Keratinocyte (primary cell): ENCODE measurements around the gene IL21R. TPM values are rescaled to one million over a fixed set of nuclear protein-coding genes. Genes with fewer than 3 reads are reported as not detected.

Experiments
- DNase-seq: peaks from one replicate; pipeline ENCODE4 v3.0.0-alpha.2; 2011; ENCODE audit warnings: low read depth, missing footprints, low spot score
- FAIRE-seq: peaks from 2 replicates; lab custom pipeline; 2011; peaks lifted over from hg19 to GRCh38; lab: Jason Lieb, UNC
- H2AFZ ChIP-seq: 2 replicates; pipeline ENCODE4 v1.6.0; 2012; ENCODE audit warnings: low read length, control low read depth, inconsistent platforms; ENCODE audit not compliant: control insufficient read depth
- H3K27ac ChIP-seq: 2 replicates; pipeline ENCODE4 v1.5.1; 2011; ENCODE audit warnings: low read length; ENCODE audit not compliant: control insufficient read depth, insufficient read depth
- H3K27me3 ChIP-seq: 3 replicates; pipeline ENCODE4 v1.6.0; 2011; ENCODE audit warnings: low read length; ENCODE audit not compliant: control insufficient read depth, insufficient read depth; ENCODE audit errors: extremely low read depth
- H3K36me3 ChIP-seq, 2 experiments: 2 replicates in 1 of 2; 3 replicates in 1 of 2; pipeline ENCODE4 v1.5.1; 2011; ENCODE audit warnings: low read length in 2 of 2, mild to moderate bottlenecking in 1 of 2; ENCODE audit not compliant: control insufficient read depth in 2 of 2, insufficient read depth in 2 of 2; ENCODE audit errors: extremely low read depth in 1 of 2
- H3K4me1 ChIP-seq: 3 replicates; pipeline ENCODE4 v1.5.1; 2011; ENCODE audit warnings: low read length; ENCODE audit not compliant: control insufficient read depth, insufficient read depth; ENCODE audit errors: extremely low read depth
- H3K4me2 ChIP-seq: 3 replicates; pipeline ENCODE4 v1.6.0; 2011; ENCODE audit warnings: low read depth, low read length; ENCODE audit not compliant: control insufficient read depth, insufficient read depth; ENCODE audit errors: extremely low read depth
- H3K4me3 ChIP-seq, 3 experiments: fragments of 200-600 bp in 1 of 3; sonication (generic) in 1 of 3; 2 replicates in 2 of 3; 3 replicates in 1 of 3; pipeline ENCODE4 v1.5.1; 2011 to 2016; ENCODE audit warnings: low read length in 3 of 3, mild to moderate bottlenecking in 3 of 3, control low read depth in 2 of 3, inconsistent platforms in 1 of 3, low read depth in 1 of 3, mixed read lengths in 1 of 3, mixed run types in 1 of 3, moderate library complexity in 1 of 3; ENCODE audit not compliant: control insufficient read depth in 2 of 3, insufficient read depth in 2 of 3; ENCODE audit errors: extremely low read depth in 1 of 3
- H3K79me2 ChIP-seq: 2 replicates; pipeline ENCODE4 v1.6.0; 2012; ENCODE audit warnings: low read length; ENCODE audit not compliant: control insufficient read depth, insufficient read depth
- H3K9ac ChIP-seq: 3 replicates; pipeline ENCODE4 v1.6.0; 2011; ENCODE audit warnings: low read length; ENCODE audit not compliant: control insufficient read depth, insufficient read depth; ENCODE audit errors: extremely low read depth
- H3K9me1 ChIP-seq: 3 replicates; pipeline ENCODE4 v1.6.0; 2011; ENCODE audit warnings: low read length; ENCODE audit not compliant: control insufficient read depth, insufficient read depth; ENCODE audit errors: extremely low read depth
- H3K9me3 ChIP-seq: 2 replicates; pipeline ENCODE4 v1.5.1; 2012; ENCODE audit warnings: low read depth, low read length; ENCODE audit not compliant: control insufficient read depth
- H4K20me1 ChIP-seq: 3 replicates; pipeline ENCODE4 v1.6.0; 2011; ENCODE audit warnings: low read length; ENCODE audit not compliant: control insufficient read depth, insufficient read depth; ENCODE audit errors: extremely low read depth
- CTCF ChIP-seq, 3 experiments: IDR thresholded peaks in 1 of 3; conservative IDR thresholded peaks in 1 of 3; optimal IDR thresholded peaks in 1 of 3; 2 replicates in 2 of 3; 3 replicates in 1 of 3; pipeline versions ENCODE3 to v1.5.1; 2011; ENCODE audit warnings: low read length in 3 of 3, mild to moderate bottlenecking in 3 of 3, moderate library complexity in 2 of 3, control low read depth in 1 of 3, inconsistent platforms in 1 of 3; ENCODE audit not compliant: insufficient read depth in 2 of 3; ENCODE audit errors: extremely low read depth in 1 of 3
- EZH2 ChIP-seq: IDR thresholded peaks from one replicate; pipeline ENCODE4 v1.6.1; 2012; ENCODE audit warnings: inconsistent platforms, mild to moderate bottlenecking, low read length, moderate library complexity
- dilution Hi-C: fragments of 300-500 bp; cut with MboI; formaldehyde crosslinking; loops from one replicate; pipeline ENCODE4 v1.7.0; 2020; ENCODE audit warnings: low sequenced_read_pairs; ENCODE audit not compliant: extremely low pct_ligation_motif_present
- polyA plus RNA-seq, 5 experiments: library from polyadenylated mRNA; depleted of rRNA in 3 of 5; stranded (reverse) in 3 of 5; stranded (forward) in 1 of 5; unstranded in 1 of 5; fragments of >200 nt; gene quantifications; 1 replicate in 1 of 5; 2 replicates in 3 of 5; 3 replicates in 1 of 5; pipeline versions ENCODE4 v1.2.1 to v1.2.3, GENCODE V29; 2011 to 2012; ENCODE audit warnings: missing spikeins in 2 of 5, low read depth in 1 of 5, low replicate concordance in 1 of 5

IL21R gene
- polyA plus RNA-seq, 1 donor (not counting 4 experiments of a cell fraction or from before 2014, with no cell fraction given), result 0.12 TPM

- Histone ChIP-seq H2AFZ (no peak overlapping the region), H4K20me1 (no peaks in the 10 kb centered on the region), H3K9me1 (no peaks in the 10 kb centered on the region), H3K27ac (no peak overlapping the region), H3K4me1 (no peaks in the 10 kb centered on the region), H3K4me3 (no peak overlapping the region), H3K9me3 (no peaks in the 10 kb centered on the region), H3K27me3 (no peaks in the 10 kb centered on the region), H3K36me3 (peaks cover 38 to 61% of the 10 kb centered on the region in 2 experiments), H3K4me2 (no peak overlapping the region), H3K79me2 (no peaks in the 10 kb centered on the region), H3K9ac (no peak overlapping the region)
- DNase-seq (no peak), FAIRE-seq (no peak)
- TF ChIP-seq CTCF (optimal IDR thresholded peaks at IDR 0.05 in 1 of 3, IDR thresholded peaks at IDR 0.05 in 1 of 3, conservative IDR thresholded peaks at IDR 0.05 in 1 of 3; ENCODE audit: extremely low read depth in 1 of 3, insufficient read depth in 2 of 3, low read length in 3 of 3) (no peak), EZH2 (no peak)
- dilution Hi-C loops, result no loop called here
These were observed 81.7 kb downstream of the IL21R start for GRCh38 chr16:27483624-27484023.

- dilution Hi-C loops, result no loop called here
- no peak for TF ChIP-seq EZH2
- no peak for TF ChIP-seq CTCF (optimal IDR thresholded peaks at IDR 0.05 in 1 of 3, IDR thresholded peaks at IDR 0.05 in 1 of 3, conservative IDR thresholded peaks at IDR 0.05 in 1 of 3; ENCODE audit: extremely low read depth in 1 of 3, insufficient read depth in 2 of 3, low read length in 3 of 3)
- no peaks in the 10 kb centered on the region for H3K9me3 ChIP-seq
- FAIRE-seq, result no peak
- no peak for DNase-seq
- H3K4me1 ChIP-seq, result no peaks in the 10 kb centered on the region
- H3K27me3 ChIP-seq, result no peaks in the 10 kb centered on the region
- no peaks in the 10 kb centered on the region for H3K79me2 ChIP-seq
- no peak overlapping the region for H3K27ac ChIP-seq
- no peak overlapping the region for H2AFZ ChIP-seq
- H3K9ac ChIP-seq, result no peak overlapping the region
- no peak overlapping the region for H3K4me3 ChIP-seq
- H3K4me2 ChIP-seq, result no peak overlapping the region
- no peaks in the 10 kb centered on the region for H3K9me1 ChIP-seq
- H4K20me1 ChIP-seq, result no peaks in the 10 kb centered on the region
- H3K36me3 ChIP-seq, result peaks cover 45 to 66% of the 10 kb centered on the region in 2 experiments
These were observed 83.2 kb downstream of the IL21R start for GRCh38 chr16:27485126-27485525.
